Right renal cortex interstitium (tissue), 3 donors: Measurements from ENCODE around the gene MAEA. TPM values are rescaled to one million over a fixed set of nuclear protein-coding genes. Genes with fewer than 3 reads are reported as not detected.
"Not testable (repeated sequence)": the region's sequence is repeated elsewhere in the genome, so short reads cannot be mapped to it uniquely, and the experiment has no call there.

ENCODE experiments used
- DNase-seq, 3 donors: peaks; one replicate each; pipeline ENCODE4 v3.0.0-alpha.2; 2013; ENCODE audit warnings: low read depth in 3 of 3, low spot score in 2 of 3
- polyA plus RNA-seq, 3 donors: library from polyadenylated mRNA; unstranded; fragments of 120-200 nt; gene quantifications; one replicate each; pipeline ENCODE4 v1.2.1, GENCODE V29; 2013; ENCODE audit not compliant: insufficient read length in 3 of 3

Gene MAEA
- polyA plus RNA-seq, 3 donors = 58.5 to 58.6 (median 58.6) TPM

DNA sequence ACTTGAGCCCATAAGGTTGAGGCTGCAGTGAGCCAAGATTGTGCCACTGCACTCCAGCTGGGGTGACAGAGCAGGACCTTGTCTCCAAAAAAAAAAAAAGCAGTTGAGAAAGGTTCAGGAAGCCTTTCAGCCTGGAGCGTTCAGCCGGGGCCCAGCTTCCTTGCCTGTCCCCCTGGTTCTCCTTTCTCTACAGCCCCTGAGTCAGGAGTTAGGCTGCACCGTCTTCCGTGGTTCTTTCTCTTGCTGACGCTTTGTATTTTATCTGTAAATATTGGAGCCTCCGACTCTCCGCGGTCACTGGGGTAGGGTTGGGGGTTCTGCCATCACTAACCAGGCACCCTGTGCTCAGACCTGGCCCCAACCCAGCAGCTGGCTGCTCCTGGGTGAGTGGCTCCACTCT is 43.6 kb downstream of the MAEA start:
- no peak for DNase-seq

DNA sequence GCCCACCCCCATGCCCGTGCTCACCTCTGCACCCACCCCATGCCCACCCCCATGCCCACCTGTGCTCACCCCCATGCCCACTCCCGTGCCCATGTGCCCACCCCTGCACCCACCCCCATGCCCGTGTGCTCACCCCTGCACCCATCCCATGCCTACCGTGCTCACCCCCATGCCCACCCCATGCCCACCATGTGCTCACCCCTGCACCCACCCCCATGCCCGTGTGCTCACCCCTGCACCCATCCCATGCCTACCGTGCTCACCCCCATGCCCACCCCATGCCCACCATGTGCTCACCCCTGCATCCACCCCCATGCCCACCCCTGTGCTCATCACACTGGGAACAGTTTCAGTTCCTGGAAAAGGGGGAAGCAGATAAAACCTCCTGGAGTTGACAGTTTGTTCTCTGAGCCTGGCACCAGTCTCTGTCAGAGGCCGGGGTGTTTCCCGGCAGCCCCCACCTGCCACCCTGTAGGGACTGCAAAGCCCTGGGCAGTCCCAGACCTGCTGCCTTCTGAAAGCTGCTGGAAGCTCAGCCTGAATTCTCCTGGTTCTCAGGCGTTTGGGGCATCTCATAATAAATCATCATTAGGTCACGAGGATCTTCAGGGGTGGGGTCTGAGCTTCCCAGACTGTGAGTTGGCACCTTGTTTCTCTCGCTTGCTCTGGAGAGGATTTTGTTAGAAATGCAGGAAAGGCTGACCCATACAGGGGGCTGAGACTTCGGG is 44.3 kb downstream of the MAEA start:
- DNase-seq = not testable (repeated sequence)

DNA sequence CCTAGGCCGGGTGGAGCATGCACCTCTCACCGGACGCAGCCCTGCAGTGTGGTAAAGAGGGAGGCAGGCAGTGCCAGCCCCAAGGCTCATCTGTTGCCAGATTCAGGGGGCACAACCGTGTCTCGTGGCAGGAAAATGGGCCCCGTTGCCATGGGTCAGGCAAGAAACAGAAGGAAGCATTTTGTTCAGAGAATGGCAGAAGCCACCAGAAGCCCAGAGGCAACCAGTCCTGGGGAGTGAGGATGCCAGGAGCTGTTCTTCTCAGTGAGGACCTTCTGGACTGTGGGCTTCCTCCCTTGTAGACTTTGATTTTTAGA is 44.8 kb downstream of the MAEA start:
- DNase-seq = no peak

DNA sequence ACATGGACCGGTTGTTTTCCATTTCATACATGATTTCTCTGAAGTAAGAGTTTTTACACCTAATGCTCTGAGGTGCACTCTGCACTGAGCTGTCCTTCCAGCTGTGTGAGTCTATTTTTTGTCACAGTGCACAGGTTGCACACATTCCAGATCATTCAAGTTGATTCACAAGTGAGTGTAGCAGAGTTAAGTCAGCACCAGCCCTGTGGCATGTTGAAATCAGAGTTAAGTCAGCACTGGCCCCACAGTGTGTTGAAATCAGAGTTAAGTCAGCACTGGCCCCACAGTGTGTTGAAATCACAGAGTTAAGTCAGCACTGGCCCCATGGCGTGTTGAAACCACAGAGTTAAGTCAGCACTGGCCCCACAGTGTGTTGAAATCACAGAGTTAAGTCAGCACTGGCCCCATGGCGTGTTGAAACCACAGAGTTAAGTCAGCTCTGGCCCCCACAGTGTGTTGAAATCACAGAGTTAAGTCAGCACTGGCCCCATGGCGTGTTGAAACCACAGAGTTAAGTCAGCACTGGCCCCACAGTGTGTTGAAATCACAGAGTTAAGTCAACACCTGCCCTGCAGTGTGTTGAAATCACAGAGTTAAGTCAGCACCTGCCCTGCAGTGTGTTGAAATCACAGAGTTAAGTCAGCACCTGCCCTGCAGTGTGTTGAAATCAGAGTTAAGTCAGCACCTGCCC is 45.6 kb downstream of the MAEA start:
- not testable (repeated sequence) for DNase-seq

DNA sequence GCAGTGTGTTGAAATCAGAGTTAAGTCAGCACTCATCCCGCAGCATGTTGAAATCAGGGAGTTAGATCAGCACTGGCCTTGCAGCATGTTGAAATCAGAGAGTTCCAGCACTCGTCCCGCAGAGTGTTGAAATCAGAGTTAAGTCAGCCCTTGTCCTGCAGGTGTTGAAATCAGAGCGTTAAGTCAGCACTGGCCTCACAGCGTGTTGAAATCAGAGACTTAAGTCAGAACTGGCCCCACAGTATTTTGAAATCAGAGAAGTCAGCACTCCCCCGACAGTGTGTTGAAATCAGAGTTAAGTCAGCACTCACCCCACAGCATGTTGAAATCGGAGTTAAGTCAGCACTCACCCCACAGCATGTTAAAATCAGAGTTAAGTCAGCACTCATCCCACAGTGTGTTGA is 46.4 kb downstream of the MAEA start:
- DNase-seq = no peak

DNA sequence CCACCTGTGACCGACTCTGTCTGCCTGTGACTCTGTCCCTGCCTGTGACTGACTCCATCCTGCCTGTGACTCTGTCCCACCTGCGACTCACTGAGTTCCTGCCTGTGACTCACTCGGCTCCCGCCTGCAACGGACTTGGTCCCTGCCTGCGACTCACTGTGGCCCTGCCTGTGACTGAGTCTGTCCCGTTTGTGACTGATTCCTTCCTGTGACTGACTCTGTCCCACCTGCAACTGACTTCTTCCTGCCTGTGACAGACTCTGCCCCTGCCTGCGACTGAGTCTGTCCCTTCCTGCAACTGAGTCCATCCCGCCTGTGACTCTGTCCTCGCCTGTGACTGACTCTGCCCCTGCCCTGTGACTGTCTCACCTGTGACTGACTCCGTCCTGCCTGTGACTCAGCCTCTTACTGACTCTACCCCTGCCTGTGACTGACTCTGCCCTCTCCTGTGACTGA is 47.7 kb downstream of the MAEA start:
- DNase-seq = no peak

DNA sequence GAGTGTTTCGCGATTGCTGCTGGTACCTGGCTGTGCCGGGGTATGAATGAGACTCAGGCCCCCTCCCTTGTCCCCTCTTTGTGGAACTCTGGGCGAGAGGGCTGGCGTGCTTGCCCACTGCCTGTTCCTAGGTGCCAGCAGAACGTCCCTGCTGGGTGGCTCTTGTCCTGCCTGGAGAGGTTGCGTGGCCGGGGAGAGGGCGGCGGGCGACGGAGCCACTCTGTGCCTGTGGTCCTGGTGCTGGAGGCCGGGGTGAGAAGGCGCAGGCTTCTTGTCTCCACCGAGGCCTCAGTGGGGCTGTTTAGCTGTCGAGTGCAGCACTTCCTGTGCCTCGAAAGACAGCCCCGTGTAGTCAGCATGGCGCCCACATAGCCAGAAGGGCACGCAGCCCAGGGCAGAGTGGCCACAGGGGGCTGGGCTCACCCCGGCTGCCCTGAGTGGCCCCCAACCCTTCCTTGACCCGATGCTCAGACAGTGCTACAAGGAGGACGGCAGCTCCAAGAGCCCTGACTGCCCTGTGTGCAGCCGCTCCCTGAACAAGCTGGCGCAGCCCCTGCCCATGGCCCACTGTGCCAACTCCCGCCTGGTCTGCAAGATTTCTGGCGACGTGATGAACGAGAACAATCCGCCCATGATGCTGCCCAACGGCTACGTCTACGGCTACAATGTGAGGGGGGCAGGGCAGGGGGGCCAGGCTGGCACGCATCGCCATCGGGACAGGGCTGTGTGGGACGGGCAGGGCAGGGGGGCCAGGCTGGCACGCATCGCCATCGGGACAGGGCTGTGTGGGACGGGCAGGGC is 48.5 kb downstream of the MAEA start:
- no peak for DNase-seq

DNA sequence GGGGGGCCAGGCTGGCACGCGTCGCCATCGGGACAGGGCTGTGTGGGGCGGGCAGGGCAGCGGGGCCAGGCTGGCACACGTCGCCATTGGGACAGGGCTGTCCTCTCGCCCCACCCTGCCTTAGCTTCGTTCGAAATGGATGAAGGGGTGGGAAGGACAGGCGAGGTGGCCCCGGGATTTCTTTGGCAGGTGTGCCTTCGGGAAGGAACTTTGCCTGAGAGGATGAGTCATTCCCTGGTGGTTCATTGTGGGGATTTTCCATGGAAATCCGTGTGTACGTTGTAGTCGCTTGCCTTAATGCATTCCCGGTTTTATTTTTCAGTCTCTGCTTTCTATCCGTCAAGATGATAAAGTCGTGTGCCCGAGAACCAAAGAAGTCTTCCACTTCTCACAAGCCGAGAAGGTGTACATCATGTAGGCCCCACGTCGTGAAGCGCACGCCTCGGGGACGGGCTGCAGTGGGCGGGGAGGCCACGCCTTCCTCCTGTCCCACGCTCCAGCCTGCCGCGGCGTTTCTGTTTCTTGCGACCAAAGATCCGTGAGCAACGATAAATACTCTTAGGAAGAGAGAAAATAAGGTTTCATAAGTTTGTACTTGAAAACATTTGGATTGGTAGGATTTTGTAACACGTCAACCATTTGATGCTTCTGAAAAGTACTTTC is 49.2 kb downstream of the MAEA start:
- DNase-seq = no peak

DNA sequence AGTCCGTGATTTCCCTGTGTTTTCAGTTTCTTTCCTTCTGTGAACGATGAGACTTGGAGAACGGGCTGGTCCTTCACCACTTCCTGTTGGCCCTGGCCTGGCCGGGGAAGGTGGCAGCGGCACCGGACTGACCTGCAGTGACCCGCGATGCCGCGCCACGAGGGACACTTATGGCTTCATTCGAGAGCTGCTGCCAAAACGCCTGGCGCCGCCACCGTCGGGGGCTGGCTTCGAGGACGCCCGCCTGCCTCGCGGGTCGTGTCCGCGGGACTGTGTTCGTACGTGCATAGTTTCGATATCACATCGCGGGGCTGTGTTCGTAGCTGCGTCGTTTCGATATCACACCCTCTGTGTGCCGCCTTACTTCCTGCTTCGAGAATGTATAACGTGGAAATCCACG is 49.8 kb downstream of the MAEA start:
- no peak for DNase-seq

DNA sequence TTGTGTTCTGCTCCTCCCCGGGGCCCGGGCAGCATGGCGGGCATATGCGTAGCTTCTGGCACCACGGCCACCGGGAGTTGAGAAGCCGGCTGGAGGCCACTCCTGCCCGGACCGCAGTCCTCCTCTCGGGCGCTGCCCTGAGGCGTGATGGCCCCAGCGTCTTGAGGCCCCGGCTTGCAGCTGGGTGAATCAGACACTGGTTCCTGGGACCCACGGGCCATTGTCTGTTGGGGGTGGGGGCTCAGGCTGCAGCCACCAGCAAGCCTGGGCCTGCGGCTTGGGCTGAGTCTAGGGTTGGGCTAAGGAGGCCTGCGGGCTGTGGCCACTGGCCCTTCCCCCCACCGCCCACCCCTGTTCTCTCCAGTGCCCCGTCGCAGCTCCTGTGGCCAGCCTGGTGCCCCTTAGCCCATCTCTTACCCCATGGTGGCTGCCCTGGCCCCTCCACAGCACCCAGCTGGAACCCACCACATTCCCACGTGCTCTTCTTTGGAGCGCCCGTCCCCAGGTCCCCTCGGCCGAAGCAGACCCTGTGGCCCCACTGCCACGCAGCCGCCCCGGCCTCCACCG is 50.6 kb downstream of the MAEA start:
- no peak for DNase-seq

DNA sequence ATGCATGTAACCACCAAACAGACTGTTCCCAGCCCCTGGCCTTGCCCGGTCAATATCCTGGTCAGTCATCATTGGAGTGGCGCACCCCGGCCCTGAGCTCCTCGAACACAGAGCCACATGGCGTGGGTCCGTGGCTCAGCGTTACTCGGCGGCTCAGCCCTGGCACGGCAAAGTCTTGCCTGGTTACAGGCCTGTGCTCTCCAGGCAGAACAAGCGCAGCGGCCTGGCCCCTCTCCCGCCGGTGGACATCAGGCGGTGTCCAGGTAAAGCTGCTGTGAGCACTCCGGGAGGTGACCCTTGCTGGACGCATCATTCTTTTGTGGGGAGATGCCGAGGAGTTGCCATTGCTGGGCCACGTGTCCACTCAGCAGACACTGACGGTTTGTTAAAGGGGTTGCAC is 51.2 kb downstream of the MAEA start:
- DNase-seq = no peak

DNA sequence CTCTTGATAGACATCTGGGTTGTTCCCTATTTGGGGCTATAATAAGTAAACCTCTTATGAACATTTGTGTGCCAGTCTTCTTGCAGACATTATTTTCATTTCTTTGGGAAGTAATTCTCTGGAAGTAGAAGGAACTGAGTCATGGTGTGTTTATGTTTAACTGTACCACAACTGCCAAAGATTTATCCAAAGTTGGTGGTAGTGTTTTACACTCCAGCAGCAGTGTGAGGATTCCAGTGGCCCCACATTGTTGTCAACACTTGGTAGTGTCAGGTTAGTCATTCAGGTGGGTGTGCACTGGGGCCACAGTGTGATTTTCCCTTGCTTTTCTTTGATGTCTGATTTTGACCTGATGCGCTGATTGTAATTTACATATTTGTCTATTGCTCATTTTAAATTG is 52.3 kb downstream of the MAEA start:
- no peak for DNase-seq

DNA sequence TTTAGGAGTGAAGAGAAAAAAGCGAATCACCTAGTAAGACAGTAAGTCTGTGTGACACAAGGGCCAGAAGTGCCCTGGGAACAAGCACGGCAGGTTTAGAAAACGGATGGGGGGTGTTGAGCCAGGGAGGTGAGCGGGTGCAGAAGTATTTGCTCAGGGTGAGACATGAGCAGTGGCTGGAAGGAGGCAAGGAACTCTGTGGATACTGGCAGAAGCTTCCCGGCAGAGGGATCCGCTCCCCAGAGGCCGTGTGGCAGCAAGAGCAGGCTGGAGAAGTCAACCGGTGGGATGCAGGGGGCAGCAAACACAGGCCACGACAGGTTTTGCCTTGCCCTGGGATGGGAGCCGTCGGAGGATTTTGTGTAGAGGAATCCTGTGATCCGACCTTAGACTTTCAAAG is 55.0 kb downstream of the MAEA start:
- DNase-seq = no peak

DNA sequence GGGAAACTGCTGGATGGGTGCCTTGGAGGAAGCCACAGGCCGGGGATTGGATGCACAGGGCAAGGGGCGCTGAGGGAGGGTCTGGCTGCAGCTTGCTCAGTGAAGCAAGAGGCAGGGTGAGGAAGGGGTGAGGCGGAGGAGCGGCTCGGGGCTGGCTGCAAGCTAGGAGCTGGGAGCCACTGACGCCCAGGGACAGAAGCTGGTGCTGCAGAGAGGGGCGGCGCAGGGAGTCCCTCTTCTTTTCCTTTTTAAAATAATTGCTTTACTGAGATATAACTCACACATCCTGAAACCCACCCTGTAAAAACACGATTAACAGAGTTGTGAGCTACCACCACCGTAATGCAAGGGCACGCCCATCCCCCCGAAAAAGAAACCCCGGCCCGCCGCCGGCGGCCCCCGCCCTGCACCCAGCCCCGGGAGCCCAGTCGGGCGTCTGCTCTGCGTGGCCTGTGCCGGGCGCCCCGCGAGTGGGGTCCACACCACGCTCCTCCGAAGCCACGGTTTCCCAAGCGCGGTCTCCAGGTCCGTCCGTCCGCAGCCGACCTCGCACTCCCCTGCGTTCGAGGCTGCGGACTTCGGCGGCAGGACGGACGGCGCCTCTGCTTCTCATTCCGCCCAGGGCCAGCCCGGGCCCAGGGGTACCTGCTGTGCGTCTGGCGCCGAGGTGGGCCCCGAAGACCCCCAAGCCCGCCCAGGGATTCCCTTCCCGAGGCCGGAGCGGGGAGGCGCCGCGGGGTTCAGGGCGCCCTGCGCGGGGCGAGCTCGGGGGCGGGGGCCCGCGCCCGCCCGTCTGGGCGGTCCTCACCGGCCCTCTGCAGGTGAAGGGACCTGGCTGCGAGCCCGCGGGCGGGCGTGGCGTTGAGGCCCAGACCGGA is 56.5 kb downstream of the MAEA start:
- peak; percentile 40 to 74 (median 56) for DNase-seq

DNA sequence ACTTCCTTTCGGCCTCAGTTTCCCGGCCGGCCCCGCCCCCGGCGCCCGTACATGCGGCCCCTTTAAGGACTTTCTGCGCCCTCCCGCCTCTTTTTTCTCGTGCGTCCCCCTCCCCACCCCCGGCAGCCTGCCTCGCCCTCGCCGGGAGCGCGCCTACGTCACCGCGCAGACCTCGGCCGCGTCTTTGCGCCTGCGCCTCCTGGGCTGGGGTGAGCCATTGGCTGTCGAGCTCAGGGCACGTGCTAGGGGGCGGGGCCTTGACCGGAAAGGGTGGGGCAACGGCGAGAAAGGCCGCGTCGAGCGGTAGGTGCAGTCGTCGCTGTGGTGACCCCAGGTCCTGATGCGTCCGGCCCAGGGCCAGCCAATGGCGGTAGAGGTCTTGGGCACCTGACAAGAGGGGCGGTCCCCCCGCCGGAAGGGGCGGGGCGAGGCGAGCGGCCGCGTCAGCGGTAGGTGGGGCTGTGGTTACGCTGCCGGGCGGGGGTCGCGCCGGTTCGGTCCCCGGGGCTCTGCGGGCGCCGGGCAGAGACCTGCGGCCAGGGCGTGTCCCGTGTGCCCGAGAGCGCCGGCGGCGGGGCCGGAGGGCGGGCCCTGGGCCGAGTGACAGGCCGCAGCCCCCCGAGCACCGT is 57.2 kb downstream of the MAEA start, which contains the start of gene UVSSA:
Gene UVSSA (plus strand): TSS at position 428 of the 629 bp plus-strand sequence. CDS start 884 bp downstream, outside the sequence.
- DNase-seq = peak; percentile 95 to 98 (median 96)

DNA sequence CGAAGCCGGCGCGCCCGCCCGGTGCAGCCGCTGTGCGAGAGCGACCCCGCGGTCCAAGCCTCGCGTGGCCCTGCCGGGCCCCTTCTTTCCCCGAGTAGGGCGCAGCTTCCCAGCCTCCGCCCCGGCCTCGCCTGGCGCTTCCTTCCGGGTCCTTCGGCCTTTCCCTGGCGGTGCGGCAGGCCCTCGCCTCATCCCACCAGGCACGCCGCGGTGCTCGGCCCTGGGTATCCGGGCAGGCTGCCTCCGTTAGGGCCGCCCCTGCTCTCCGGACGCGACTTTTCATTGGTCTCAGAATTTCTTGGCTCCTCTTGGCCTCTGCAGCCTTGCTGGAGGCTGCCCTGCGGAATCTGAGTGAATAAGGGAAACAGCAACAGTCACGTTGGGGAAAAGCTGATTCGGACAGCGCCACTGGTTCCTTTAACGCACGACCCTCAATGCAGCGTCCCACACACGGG is 57.7 kb downstream of the MAEA start:
- peak in 2 of 3 donors; percentile 52 to 58 for DNase-seq

DNA sequence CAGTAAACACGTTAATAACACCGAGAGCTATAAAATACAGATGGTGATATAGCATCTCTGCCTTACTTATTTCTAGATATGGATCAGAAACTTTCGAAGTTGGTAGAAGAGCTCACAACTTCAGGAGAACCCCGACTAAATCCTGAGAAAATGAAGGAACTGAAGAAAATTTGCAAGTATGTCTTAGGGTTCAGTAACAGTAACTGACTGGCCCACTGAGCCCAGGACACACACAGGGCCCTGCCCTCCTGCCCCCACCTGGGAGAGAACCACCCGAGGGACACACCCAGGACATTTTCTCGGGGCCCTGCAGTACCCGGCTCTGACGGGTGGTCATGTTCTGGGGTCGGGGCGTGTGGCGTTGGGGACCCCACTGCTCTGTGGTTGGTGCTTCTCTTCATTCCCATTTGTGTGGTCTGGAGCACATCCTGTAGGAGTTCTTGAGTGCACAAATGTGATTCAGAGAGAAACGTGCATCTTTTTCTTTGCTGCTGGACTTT is 58.4 kb downstream of the MAEA start:
- DNase-seq = no peak

DNA sequence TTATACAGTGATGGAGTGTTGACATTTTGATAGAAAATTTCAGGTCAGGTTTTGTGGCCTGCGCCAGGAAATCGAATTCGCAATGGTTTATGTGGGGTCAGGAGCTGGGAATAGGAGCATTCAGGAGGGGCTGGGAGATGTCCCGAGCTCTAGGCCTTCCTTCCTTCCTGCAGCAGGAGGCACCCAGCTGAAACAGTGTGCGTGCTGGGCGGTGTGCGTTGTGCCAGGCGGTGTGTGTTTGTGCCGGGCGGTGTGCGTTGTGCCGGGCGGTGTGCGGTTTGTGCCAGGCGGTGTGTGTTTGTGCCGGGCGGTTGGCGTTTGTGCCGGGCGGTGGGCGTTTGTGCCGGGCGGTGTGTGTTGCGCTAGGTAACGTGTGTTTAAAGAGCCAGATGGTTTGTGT is 59.1 kb downstream of the MAEA start:
- DNase-seq = no peak
